Loucy (cell line): Measurements from ENCODE around the gene HAP1.
A peak's percentile ranks its signal among the peaks of the same experiment; 100 is the strongest.
"Not testable (repeated sequence)": the region's sequence is repeated elsewhere in the genome, so short reads cannot be mapped to it uniquely, and the experiment has no call there.

Experiments used
- H2AFZ ChIP-seq: fragments of 200-600 bp; sonication (generic); 2 replicates; pipeline ENCODE4 v1.6.0; 2016; ENCODE audit warnings: antibody characterized with exemption, mild to moderate bottlenecking, low read length, moderate library complexity
- H3F3A ChIP-seq: fragments of 200-600 bp; 2 replicates; pipeline ENCODE4 v1.6.0; 2016; ENCODE audit warnings: antibody characterized with exemption, low read depth, mild to moderate bottlenecking
- H3K27me3 ChIP-seq: fragments of 200-600 bp; sonication (generic); 2 replicates; pipeline ENCODE4 v1.6.1; 2014; ENCODE audit warnings: low read length, mild to moderate bottlenecking; ENCODE audit not compliant: insufficient read depth, poor library complexity, severe bottlenecking
- H3K36me3 ChIP-seq: fragments of 200-600 bp; sonication (generic); 2 replicates; pipeline ENCODE4 v1.6.1; 2016; ENCODE audit warnings: low read length; ENCODE audit not compliant: insufficient read depth
- H3K4me1 ChIP-seq: fragments of 200-600 bp; sonication (generic); 2 replicates; pipeline ENCODE4 v1.5.1; 2014; ENCODE audit warnings: low read length, mild to moderate bottlenecking; ENCODE audit not compliant: insufficient read depth, poor library complexity, severe bottlenecking
- H3K4me2 ChIP-seq: fragments of 200-600 bp; sonication (generic); 2 replicates; pipeline ENCODE4 v1.6.0; 2014; ENCODE audit warnings: antibody characterized with exemption, low read length, low read depth, mild to moderate bottlenecking; ENCODE audit not compliant: poor library complexity, severe bottlenecking
- H3K4me3 ChIP-seq: fragments of 200-600 bp; sonication (generic); 2 replicates; pipeline ENCODE4 v1.5.1; 2014; ENCODE audit warnings: low read length, mild to moderate bottlenecking, mixed read lengths; ENCODE audit not compliant: poor library complexity, severe bottlenecking
- H3K79me2 ChIP-seq: fragments of 200-600 bp; sonication (generic); 2 replicates; pipeline ENCODE4 v1.6.1; 2014; ENCODE audit warnings: low read length; ENCODE audit not compliant: insufficient read depth
- H3K9ac ChIP-seq: fragments of 200-600 bp; sonication (generic); 2 replicates; pipeline ENCODE4 v1.6.0; 2014; ENCODE audit warnings: mild to moderate bottlenecking, low read depth, low read length, moderate library complexity; ENCODE audit not compliant: poor library complexity, severe bottlenecking
- H3K9me2 ChIP-seq: fragments of 200-600 bp; sonication (generic); replicated peaks from 2 replicates; pipeline ENCODE4 v1.6.1; 2016; ENCODE audit warnings: low read depth, low read length, mixed read lengths
- H3K9me3 ChIP-seq: fragments of 200-600 bp; sonication (generic); 2 replicates; pipeline ENCODE4 v1.6.1; 2014; ENCODE audit warnings: mild to moderate bottlenecking, antibody characterized with exemption, low read length, low read depth; ENCODE audit not compliant: insufficient read depth
- H4K20me1 ChIP-seq: fragments of 200-600 bp; sonication (generic); 2 replicates; pipeline ENCODE4 v1.6.0; 2014; ENCODE audit warnings: antibody characterized with exemption, low read length, mild to moderate bottlenecking; ENCODE audit not compliant: insufficient read depth, poor library complexity, severe bottlenecking
- EZH2phosphoT487 ChIP-seq: fragments of 200-600 bp; IDR thresholded peaks from 2 replicates; pipeline ENCODE4 v1.6.1; 2018; ENCODE audit warnings: antibody characterized with exemption, mild to moderate bottlenecking, moderate library complexity, borderline replicate concordance
- TF ChIP-seq, protein P1 (sequence below): fragments of 200-600 bp; sonication (generic); conservative IDR thresholded peaks from 2 replicates; pipeline ENCODE4 v1.5.1; 2014; ENCODE audit warnings: mild to moderate bottlenecking, antibody characterized with exemption, low read length

HAP1 gene

GRCh38 chr17:41678411-41678906 is 56.0 kb downstream of the HAP1 start:
- TF ChIP-seq, protein P1, sequence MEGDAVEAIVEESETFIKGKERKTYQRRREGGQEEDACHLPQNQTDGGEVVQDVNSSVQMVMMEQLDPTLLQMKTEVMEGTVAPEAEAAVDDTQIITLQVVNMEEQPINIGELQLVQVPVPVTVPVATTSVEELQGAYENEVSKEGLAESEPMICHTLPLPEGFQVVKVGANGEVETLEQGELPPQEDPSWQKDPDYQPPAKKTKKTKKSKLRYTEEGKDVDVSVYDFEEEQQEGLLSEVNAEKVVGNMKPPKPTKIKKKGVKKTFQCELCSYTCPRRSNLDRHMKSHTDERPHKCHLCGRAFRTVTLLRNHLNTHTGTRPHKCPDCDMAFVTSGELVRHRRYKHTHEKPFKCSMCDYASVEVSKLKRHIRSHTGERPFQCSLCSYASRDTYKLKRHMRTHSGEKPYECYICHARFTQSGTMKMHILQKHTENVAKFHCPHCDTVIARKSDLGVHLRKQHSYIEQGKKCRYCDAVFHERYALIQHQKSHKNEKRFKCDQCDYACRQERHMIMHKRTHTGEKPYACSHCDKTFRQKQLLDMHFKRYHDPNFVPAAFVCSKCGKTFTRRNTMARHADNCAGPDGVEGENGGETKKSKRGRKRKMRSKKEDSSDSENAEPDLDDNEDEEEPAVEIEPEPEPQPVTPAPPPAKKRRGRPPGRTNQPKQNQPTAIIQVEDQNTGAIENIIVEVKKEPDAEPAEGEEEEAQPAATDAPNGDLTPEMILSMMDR: no peak
- TF ChIP-seq EZH2phosphoT487: no peak
- peak overlapping the region; percentile 69 for H3K4me3 ChIP-seq
- peak overlapping the region; percentile 41 for H3K9ac ChIP-seq
- H3K79me2 ChIP-seq: no peaks in the 10 kb centered on the region
- peaks cover 24% of the 10 kb centered on the region for H3K4me1 ChIP-seq
- H3K36me3 ChIP-seq: no peaks in the 10 kb centered on the region
- peak overlapping the region; percentile 70 for H3K4me2 ChIP-seq
- no peaks in the 10 kb centered on the region for H3K27me3 ChIP-seq
- H3F3A ChIP-seq: 0 out of 2 replicates have a peak, but pooled peaks cover 4% of the 10 kb centered on the region
- H3K9me2 ChIP-seq: no peaks in the 10 kb centered on the region
- H4K20me1 ChIP-seq: no peaks in the 10 kb centered on the region
- peak overlapping the region; percentile 63 for H2AFZ ChIP-seq
- no peaks in the 10 kb centered on the region for H3K9me3 ChIP-seq

DNA sequence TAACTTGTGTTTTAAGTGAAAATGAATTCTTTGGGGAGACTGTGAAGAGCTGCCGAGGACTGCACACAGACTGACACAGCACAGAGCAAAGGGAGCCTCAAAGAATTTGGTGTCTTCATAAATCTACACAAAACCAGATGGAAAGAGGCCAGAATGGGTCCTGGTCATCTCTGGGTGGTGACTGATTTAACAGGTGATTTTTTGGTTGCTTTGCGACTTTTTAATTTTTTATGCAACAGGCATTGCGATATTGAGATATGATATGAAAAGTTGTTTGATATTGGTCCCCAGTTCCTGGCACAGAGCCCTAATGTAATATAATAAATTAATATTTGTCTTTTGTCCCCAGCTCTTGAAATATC is 58.4 kb downstream of the HAP1 start:
- Histone ChIP-seq H3K4me1 (peaks cover 24% of the 10 kb centered on the region), H3K27me3 (no peaks in the 10 kb centered on the region), H3K9ac (no peak overlapping the region), H3K9me2 (no peaks in the 10 kb centered on the region), H3K9me3 (no peaks in the 10 kb centered on the region), H4K20me1 (no peaks in the 10 kb centered on the region), H3K36me3 (no peaks in the 10 kb centered on the region), H3F3A (0 out of 2 replicates have a peak, but pooled peaks cover 4% of the 10 kb centered on the region), H2AFZ (no peak overlapping the region), H3K4me2 (no peak overlapping the region), H3K4me3 (no peak overlapping the region), H3K79me2 (no peaks in the 10 kb centered on the region)
- no peak for TF ChIP-seq EZH2phosphoT487
- TF ChIP-seq, protein P1: no peak

GRCh38 chr17:41675157-41676057 is 59.0 kb downstream of the HAP1 start:
- H3K36me3 ChIP-seq, H3K27me3 ChIP-seq, H3K4me2 ChIP-seq, H3K4me3 ChIP-seq, H3K9ac ChIP-seq, H3K9me2 ChIP-seq, H3K9me3 ChIP-seq, H2AFZ ChIP-seq, H4K20me1 ChIP-seq, H3K79me2 ChIP-seq, H3F3A ChIP-seq: not testable (repeated sequence)
- peaks cover 22% of the 10 kb centered on the region for H3K4me1 ChIP-seq
